ENCODE data around the gene DNMT3A. TPM values are rescaled to one million over a fixed set of nuclear protein-coding genes. Genes with fewer than 3 reads are reported as not detected.

Gene DNMT3A
- total and polyA plus RNA-seq, 8 donors = 3.4 to 47.4 (median 15.8) TPM

- no peak for DNase-seq
Observed at GRCh38 chr2:25268139-25268538, 73.6 kb downstream of the DNMT3A start.

GRCh38 chr2:25266399-25266798 is 75.3 kb downstream of the DNMT3A start:
- no peak for TF ChIP-seq EP300 (IDR thresholded peaks at IDR 0.05)
- TF ChIP-seq POLR2AphosphoS5 (IDR thresholded peaks at IDR 0.05) = no peak
- TF ChIP-seq POLR2A (IDR thresholded peaks at IDR 0.05) = no peak
- no peak for TF ChIP-seq CTCF (IDR thresholded peaks at IDR 0.05)
- no peaks in the 10 kb centered on the region for H3K27me3 ChIP-seq
- intact Hi-C loops (cut with DNase I; ENCODE audit: low total_unique reads) = no loop called here
- no peak overlapping the region for H3K4me3 ChIP-seq
- no peak overlapping the region for H3K27ac ChIP-seq
- peaks cover 2 to 71% (median 59%) of the 10 kb centered on the region in 4 donors for H3K36me3 ChIP-seq
- H3K9me3 ChIP-seq = no peaks in the 10 kb centered on the region
- DNase-seq = no peak
- H3K4me1 ChIP-seq = peaks cover 0 to 6% (median 0%) of the 10 kb centered on the region in 4 donors

More at GRCh38 chr2:25268139-25268538, 73.6 kb downstream of the DNMT3A start:
- Histone ChIP-seq H3K4me1 (peaks cover 0 to 6% (median under 1%) of the 10 kb centered on the region in 4 donors), H3K4me3 (no peak overlapping the region), H3K27me3 (no peaks in the 10 kb centered on the region), H3K36me3 (peaks cover 2 to 83% (median 69%) of the 10 kb centered on the region in 4 donors), H3K27ac (no peak overlapping the region), H3K9me3 (no peaks in the 10 kb centered on the region)
- TF ChIP-seq EP300 (IDR thresholded peaks at IDR 0.05) = no peak
- no peak for TF ChIP-seq POLR2A (IDR thresholded peaks at IDR 0.05)
- intact Hi-C loops (cut with DNase I; ENCODE audit: low total_unique reads) = no loop called here
- 91 to 95% (median 94%) methylated on average over 10 of the region's 10 CpGs for WGBS, 5 donors

GRCh38 chr2:25265802-25266201 is 75.9 kb downstream of the DNMT3A start:
- Histone ChIP-seq H3K36me3 (peaks cover 2 to 66% (median 54%) of the 10 kb centered on the region in 4 donors), H3K4me1 (peaks cover 0 to 6% (median 0%) of the 10 kb centered on the region in 4 donors), H3K9me3 (no peaks in the 10 kb centered on the region), H3K27me3 (no peaks in the 10 kb centered on the region), H3K4me3 (no peak overlapping the region), H3K27ac (no peak overlapping the region)
- intact Hi-C loops (cut with DNase I; ENCODE audit: low total_unique reads) = no loop called here
- peak in 1 of 2 donors; percentile 40 for DNase-seq
- no peak for TF ChIP-seq CTCF (IDR thresholded peaks at IDR 0.05)
- TF ChIP-seq POLR2A (IDR thresholded peaks at IDR 0.05) = no peak
- no peak for TF ChIP-seq EP300 (IDR thresholded peaks at IDR 0.05)
- no peak for TF ChIP-seq POLR2AphosphoS5 (IDR thresholded peaks at IDR 0.05)
- 88 to 96% (median 89%) methylated on average over 2 of the region's 2 CpGs for WGBS, 5 donors

GRCh38 chr2:25265001-25265400 is 76.7 kb downstream of the DNMT3A start:
- Histone ChIP-seq H3K36me3 (peaks cover 3 to 66% (median 51%) of the 10 kb centered on the region in 4 donors), H3K27ac (no peak overlapping the region), H3K9me3 (no peaks in the 10 kb centered on the region), H3K27me3 (no peaks in the 10 kb centered on the region), H3K4me1 (peaks cover 0 to 6% (median 0%) of the 10 kb centered on the region in 4 donors), H3K4me3 (no peak overlapping the region)
- intact Hi-C loops (cut with DNase I; ENCODE audit: low total_unique reads) = no loop called here
- TF ChIP-seq POLR2AphosphoS5 (IDR thresholded peaks at IDR 0.05) (no peak), CTCF (IDR thresholded peaks at IDR 0.05) (no peak)
- DNase-seq = peak in 1 of 2 donors; percentile 28
- 86 to 96% (median 92%) methylated on average over 6 of the region's 6 CpGs for WGBS, 5 donors

- no peak for TF ChIP-seq EP300 (IDR thresholded peaks at IDR 0.05)
- no peak for TF ChIP-seq CTCF (IDR thresholded peaks at IDR 0.05)
- no peak for TF ChIP-seq POLR2A (IDR thresholded peaks at IDR 0.05)
- TF ChIP-seq POLR2AphosphoS5 (IDR thresholded peaks at IDR 0.05) = no peak
- no peaks in the 10 kb centered on the region for H3K9me3 ChIP-seq
- no peak overlapping the region for H3K27ac ChIP-seq
- peaks cover 5 to 62% (median 39%) of the 10 kb centered on the region in 4 donors for H3K36me3 ChIP-seq
- H3K4me3 ChIP-seq = no peak overlapping the region
- no peaks in the 10 kb centered on the region for H3K27me3 ChIP-seq
- WGBS, 5 donors = 64 to 92% (median 74%) methylated on average over 1 of the region's 1 CpG
- intact Hi-C loops (cut with DNase I; ENCODE audit: low total_unique reads) = no loop called here
- peaks cover 2 to 27% (median 6%) of the 10 kb centered on the region in 4 donors for H3K4me1 ChIP-seq
- no peak for DNase-seq
Observed at GRCh38 chr2:25262288-25262687, 79.4 kb downstream of the DNMT3A start.

Data from stomach (tissue), 9 donors.